NCI-H1048 (cell line): ENCODE data around the gene COMMD4.
"Not testable (repeated sequence)": the region's sequence is repeated elsewhere in the genome, so short reads cannot be mapped to it uniquely, and the experiment has no call there.

ENCODE experiments used
- DNase-seq: peaks from one replicate; lab custom pipeline; 2025; lab: John Stamatoyannopoulos, UW

Gene COMMD4

GRCh38 chr15:75332093-75332492, 3.8 kb upstream of the COMMD4 start:
- DNase-seq: not testable (repeated sequence)

GRCh38 chr15:75333654-75334419, 2.0 kb upstream of the COMMD4 start:
- not testable (repeated sequence) for DNase-seq

DNA sequence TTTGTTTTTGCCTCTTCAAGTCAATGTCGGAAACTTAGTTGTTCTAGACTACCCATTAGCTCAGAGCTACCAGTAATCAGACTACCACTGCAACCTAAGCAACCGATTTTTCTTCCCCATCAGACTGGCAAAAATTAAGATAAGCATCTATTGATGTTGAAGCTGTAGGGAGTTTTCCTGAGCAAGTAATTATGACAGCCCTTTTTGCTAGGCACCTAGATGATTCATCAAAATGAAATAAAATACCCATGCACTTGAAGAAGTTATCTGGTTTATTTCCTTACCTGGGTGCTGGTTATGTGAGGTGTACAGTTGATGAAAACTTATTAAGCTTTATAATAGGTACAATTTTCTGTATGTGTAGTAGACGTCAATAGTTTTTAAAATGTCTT, 554 bp upstream of the COMMD4 start:
- no peak for DNase-seq

GRCh38 chr15:75338661-75339240, 2.9 kb downstream of the COMMD4 start:
- DNase-seq: no peak

DNA sequence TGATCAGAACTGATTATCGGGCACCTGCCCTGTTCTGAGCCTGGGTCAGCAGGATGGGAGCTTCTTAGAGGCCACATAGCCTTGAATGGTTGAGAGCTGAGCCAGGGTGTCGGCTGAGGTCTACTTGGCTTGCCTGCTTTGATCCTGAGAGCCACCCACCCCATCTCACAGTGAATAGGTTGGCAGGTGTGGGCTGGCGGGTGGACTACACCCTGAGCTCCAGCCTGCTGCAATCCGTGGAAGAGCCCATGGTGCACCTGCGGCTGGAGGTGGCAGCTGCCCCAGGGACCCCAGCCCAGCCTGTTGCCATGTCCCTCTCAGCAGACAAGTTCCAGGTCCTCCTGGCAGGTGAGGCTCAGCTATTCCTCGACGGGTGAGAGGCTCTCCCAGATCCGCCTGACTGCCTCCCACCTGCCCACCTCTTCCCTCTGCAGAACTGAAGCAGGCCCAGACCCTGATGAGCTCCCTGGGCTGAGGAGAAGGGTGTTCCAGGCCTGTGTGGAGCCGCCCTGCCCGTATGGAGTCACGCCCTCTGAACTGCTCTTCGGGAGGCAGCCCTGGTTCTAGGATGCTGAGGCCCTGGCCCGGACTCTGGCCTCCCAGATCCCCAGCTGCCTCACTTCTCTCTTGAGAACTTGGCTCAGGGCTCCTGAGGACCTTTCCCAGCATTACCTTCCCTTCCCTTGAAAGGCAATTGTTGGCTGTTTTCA, 3.8 kb downstream of the COMMD4 start:
- DNase-seq: no peak

- DNase-seq: no peak
Measured at GRCh38 chr15:75342221-75342620, 6.4 kb downstream of the COMMD4 start.

DNA sequence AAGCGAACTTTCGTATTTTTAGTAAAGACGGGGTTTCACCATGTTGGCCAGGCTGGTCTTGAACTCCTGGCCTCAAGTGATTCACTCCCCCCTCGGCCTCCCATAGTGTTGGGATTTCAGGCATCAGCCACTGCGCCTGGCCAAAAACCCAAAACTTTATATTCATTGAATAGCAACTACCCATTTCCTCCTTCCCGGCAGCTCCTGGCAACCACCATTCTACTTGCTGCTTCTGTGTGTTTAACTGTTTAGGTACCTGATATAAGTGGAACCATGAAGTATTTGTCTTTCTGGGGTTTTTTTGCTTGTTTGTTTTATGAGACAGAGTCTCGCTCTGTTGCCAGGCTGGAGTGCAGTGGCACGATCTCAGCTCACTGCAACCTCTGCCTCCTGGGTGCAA, 8.1 kb downstream of the COMMD4 start:
- DNase-seq: not testable (repeated sequence)

DNA sequence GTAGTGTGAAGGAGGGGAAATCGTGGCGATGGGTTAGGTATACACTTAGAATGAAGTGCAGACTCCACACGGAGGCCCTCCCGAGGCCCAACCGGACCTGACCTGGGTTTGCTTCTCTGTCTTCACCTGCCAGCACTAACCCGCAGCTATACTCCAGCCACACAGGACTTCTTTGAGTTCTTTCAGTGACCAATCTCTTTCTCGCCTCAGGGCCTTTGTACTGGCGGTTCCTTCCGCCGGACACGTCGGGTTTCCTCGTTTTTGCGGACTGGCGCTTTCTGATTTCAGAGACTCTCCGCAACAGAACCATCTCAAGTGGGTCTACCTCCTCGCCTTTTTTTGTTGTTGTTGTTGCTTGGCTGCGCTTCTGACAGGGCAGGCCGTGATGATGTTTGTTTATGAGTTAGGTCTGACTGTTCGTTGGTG, 10.9 kb downstream of the COMMD4 start, which contains the start of gene NEIL1:
TSS of gene NEIL1 (plus strand) at position 244 of the 426 bp plus-strand sequence. CDS start 1,867 bp downstream, outside the sequence.
- no peak for DNase-seq

DNA sequence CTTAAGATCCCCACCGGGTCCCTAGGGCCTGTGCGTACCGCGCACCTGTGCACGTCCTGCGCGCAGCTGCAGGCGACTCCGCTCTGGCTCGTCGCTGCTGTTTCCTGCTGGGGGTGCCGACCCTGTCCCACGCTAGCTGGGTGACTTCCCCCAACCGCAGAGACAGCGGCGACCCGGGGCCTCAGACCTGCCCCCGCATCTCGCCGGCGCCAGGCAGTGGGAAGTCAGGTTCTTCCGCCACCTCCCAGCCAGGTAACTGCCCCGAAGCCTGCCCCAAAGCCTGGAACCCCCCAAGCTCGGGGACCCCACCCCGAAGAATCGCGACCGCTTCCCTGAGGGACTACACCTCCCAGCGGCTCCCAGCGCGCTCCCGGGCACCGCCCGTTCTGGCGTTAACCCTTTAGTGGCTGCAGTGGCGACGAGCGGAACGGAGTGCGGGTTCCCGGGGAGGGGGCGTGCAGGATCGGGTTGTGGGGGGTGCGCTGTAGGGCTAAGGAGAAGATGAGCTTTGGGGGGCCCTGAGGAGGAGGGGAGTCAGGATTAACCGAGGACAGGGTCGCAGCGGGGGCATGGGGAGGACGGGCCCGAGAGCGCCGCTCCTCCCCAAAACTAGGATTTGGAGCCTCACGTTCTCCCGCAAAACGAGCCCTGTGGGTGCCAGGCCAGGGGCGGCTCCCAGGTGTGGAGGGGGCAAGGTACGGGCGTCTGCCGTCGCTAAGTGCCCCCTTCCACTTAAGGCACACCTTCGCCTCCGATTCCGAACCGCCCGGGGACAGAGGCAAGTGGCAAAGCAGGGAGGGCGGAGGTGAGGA, 11.6 kb downstream of the COMMD4 start:
- DNase-seq: no peak

DNA sequence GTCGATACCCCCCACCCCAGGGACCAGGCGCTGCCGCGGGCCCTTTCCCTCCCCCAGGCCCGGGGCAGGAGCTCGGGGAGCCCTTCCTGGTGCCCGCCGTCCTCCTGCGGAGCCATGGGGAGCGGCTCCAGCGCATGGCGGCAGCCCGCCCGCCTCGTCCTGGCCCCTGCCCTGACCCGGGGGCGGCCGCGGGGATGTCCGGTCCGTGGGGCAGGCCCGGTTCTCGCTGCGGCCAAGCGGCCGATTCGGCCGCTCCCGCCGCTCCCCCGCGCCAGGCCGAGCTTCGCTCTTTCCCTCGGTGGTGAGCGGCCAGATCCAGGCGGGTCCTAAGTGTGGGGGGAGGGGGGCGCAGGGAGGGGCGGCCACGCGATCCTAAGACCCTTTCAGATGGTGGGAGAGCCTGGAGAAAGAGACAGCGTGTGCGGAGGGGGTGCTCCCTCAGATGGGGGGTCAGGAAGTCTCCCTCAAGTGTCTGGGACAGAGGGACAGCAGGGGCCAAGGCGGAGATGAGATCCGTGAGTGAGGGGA, 12.2 kb downstream of the COMMD4 start:
- DNase-seq: no peak

GRCh38 chr15:75348562-75349350, 12.9 kb downstream of the COMMD4 start:
- DNase-seq: no peak

DNA sequence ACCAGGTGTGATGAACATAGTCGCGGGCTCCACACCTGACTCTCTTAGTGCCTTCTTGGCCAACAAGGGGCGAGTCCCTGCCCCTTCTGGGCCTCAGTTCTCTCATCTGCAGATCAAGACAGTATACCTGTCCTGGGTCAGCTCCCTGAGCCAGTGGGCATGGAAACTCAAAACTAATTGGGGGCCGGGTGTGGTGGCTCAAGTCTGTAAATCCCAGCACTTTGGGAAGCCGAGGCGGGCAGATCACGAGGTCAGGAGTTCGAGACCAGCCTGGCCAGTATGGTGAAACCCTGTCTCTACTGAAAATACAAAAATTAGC, 13.4 kb downstream of the COMMD4 start:
- not testable (repeated sequence) for DNase-seq

- DNase-seq: no peak
Measured at GRCh38 chr15:75349851-75350588, 14.2 kb downstream of the COMMD4 start.

GRCh38 chr15:75350601-75351361, 14.9 kb downstream of the COMMD4 start:
- DNase-seq: no peak

DNA sequence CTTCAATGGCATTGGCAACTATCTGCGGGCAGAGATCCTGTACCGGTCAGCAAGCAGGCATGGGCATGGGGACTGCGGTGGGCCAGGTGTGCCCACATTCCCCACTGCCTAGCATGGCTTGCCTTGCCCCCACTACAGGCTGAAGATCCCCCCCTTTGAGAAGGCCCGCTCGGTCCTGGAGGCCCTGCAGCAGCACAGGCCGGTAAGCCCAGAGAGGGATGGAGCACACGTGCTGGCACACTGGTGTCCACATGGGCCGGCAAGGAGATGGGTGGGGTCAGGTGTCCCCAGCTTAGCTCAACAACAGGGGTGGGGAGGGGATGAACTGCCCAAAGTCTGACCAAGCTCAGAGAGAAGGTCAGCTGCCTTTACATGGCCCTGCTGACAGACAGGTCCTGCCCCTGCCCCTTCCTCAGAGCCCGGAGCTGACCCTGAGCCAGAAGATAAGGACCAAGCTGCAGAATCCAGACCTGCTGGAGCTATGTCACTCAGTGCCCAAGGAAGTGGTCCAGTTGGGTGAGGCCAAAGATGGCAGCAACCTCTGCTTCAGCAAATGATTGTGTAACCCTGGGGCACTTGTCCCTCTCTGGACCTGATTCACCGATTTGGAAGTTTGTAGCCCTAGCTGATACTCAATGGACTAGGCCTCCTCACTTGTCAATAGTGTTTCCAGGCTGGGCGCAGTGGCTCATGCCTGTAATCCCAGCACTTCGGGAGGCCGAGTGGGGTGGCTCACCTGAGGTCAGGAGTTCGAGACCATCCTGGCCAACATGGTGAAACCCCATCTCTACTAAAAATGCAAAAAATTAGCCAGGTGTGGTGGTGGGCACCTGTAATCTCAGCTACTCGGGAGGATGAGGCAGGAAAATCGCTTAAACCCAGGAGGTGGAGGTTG, 16.6 kb downstream of the COMMD4 start:
- DNase-seq: no peak

DNA sequence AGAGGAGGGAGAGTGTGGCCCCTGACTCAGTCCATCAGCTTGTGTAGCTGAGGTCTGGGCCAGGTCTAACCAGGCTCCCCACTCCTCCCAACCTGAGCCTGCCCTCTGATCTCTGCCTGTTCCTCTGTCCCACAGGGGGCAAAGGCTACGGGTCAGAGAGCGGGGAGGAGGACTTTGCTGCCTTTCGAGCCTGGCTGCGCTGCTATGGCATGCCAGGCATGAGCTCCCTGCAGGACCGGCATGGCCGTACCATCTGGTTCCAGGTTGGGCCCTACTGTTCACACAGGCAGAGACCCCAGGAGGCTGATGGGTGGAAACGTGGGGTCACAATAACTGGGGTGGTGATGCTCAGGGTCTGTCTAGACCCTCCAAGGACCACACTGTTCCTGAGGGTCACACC, 17.7 kb downstream of the COMMD4 start:
- no peak for DNase-seq

DNA sequence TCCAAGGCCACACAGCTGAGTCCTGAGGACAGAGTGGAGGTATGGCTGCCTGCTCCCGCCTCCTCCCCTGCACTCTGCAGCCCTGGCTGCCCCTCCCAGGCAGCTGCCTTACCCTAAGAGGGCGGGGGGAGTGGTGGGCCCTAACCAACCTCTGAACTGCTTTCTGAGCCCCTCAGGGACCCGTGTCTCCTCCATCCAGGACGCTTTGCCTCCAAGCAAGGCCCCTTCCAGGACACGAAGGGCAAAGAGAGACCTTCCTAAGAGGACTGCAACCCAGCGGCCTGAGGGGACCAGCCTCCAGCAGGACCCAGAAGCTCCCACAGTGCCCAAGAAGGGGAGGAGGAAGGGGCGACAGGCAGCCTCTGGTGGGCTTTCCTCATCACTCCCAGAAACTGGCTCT, 18.6 kb downstream of the COMMD4 start:
- no peak for DNase-seq

DNA sequence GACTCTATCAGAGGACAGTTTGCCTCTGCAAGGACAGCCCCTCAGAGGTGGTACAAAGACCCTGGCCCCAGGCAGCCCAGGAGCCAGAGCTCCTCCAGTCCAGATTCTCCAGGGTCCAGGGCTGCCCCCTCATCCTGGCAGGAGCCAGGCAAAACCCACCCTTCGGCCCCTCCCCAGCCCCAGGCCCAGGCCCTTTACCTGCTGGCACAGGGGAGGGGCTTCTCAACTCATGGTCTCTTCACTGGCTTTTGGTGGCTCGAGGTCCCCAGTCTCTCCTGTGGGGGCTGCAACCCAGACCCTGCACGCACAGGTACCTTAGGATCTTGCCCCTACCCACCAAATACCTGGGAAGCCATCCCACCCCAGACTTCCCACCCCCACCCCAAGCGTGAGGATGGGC, 19.5 kb downstream of the COMMD4 start:
- DNase-seq: no peak

DNA sequence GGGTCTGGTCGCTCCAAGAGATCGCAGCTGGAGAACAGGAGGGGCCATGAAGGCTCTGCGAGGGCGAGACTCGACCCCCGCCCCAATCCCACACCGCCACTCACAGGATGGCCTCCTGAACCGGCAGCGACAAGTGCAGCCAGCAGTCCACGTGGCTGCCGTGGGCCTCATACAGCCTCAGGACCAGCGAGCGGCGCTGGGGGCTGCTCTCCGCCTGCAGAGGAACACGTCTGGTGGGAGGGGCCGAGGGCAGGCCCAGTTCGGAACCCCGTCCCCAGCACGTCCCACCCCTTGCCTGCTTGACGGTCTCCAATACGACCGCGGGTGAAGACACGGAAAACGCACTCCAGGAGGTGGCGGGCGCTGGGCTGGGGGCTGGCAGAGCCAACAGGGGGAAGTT, 20.1 kb downstream of the COMMD4 start:
- no peak for DNase-seq
